ENCODE measurements around the gene KIFC3. TPM values are rescaled to one million over a fixed set of nuclear protein-coding genes. Genes with fewer than 3 reads are reported as not detected.
"Not testable (repeated sequence)": the region's sequence is repeated elsewhere in the genome, so short reads cannot be mapped to it uniquely, and the experiment has no call there.

The KIFC3 gene
- total RNA-seq, 2 donors from 2014 or later, result 2.5 to 10.0 TPM

DNA sequence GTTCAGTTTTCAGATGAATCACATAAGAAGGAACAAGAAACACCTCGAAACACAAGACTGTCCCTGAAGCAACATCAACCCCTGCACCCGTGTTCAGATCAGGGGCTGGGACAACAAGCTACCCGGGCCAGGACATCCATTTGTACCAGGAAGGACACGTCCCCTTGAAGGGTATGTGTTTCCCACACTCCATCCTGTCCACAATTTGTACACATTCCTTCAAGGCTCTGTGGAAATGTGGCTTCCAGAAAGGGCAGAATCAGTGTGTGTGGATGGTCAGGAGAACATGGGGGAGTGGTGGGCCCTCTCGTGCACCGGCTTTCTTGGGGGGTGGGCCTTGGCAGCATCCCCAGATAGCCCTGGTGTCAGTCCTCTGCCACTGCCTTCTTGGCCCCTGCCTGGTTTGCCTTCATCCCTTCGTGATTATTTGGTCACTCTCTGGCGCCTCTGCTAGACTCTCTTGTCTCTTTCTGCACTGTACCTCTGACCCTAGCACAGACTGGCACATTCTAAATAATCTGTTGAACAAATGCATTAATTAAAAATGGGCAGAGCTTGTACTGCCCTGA lies 10.3 kb downstream of the KIFC3 start:
- Mint-ChIP-seq H3K27ac (peak overlapping the region in 1 of 2 donors; percentile 73), H3K36me3 (no peaks in the 10 kb centered on the region), H3K4me3 (no peak overlapping the region), H3K27me3 (no peaks in the 10 kb centered on the region), H3K9me3 (no peaks in the 10 kb centered on the region), H3K4me1 (ENCODE audit: low read depth in 2 of 2) (no peaks in the 10 kb centered on the region)
- ATAC-seq (no peak), DNase-seq (ENCODE audit: low spot score) (no peak)

DNA sequence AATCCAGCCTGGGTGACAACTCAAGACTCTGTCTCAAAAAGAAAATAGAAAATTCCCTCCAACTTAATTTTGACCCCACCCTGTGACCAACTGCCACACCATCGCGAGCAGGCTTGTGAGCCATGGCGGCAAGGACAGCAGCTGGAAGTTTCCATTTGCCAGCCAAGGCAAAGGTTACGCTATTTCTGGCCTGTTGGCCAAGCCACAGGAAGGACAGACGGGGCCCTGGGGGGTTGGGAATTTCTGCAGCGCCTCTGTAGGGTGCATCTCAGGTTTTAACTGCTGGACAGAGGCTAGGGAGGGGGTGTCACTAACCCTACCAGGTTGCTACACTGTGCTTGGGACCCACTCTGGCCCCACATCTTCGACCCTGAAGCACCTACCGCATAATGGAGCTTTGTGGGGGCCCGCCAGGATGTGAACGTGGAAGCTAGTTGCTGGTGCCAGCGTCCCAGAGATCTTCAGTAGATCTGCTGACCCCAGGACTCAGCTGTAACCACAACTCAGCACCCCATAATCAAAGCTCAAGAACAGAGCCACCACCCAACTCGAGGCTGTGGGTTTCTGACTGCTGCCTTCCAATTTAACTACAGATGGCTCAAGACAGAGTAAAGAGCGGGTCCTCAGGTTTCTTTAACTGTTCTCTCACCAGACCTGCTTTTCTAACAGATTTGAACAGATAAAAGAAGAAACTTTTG lies 10.9 kb downstream of the KIFC3 start:
- DNase-seq (ENCODE audit: low spot score), result no peak
- H3K27me3 Mint-ChIP-seq, result no peaks in the 10 kb centered on the region
- no peaks in the 10 kb centered on the region for H3K9me3 Mint-ChIP-seq
- H3K4me1 Mint-ChIP-seq (ENCODE audit: low read depth in 2 of 2), result no peaks in the 10 kb centered on the region
- ATAC-seq, result no peak
- no peaks in the 10 kb centered on the region for H3K36me3 Mint-ChIP-seq
- H3K4me3 Mint-ChIP-seq, result no peak overlapping the region
- peak overlapping the region in 1 of 2 donors; percentile 73 for H3K27ac Mint-ChIP-seq

DNA sequence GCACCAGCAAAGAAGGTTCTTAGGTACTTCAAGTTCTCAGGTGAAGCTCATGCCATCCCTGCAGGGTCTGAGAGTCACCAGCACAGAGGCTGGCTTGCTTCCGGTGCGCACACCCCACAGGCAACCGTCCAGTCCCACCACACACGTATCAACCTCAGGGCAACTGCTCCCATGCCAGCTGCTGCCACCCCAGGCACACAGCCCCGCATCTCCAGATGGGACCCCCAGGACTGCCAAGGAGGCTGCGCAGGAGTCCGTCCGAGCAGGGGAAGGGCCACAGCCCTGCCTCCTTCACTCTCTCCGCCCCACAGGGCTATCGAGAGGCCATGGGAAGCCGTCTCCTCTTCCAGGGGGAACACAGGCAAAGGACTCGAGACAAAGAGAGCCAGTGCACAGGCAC lies 13.3 kb downstream of the KIFC3 start:
- no peak for DNase-seq (ENCODE audit: low spot score)
- Mint-ChIP-seq H3K27ac (no peak overlapping the region), H3K27me3 (no peaks in the 10 kb centered on the region), H3K4me1 (ENCODE audit: low read depth in 2 of 2) (peaks cover 0 to 3% of the 10 kb centered on the region in 2 donors), H3K9me3 (no peaks in the 10 kb centered on the region), H3K36me3 (no peaks in the 10 kb centered on the region), H3K4me3 (no peak overlapping the region)
- no peak for ATAC-seq

DNA sequence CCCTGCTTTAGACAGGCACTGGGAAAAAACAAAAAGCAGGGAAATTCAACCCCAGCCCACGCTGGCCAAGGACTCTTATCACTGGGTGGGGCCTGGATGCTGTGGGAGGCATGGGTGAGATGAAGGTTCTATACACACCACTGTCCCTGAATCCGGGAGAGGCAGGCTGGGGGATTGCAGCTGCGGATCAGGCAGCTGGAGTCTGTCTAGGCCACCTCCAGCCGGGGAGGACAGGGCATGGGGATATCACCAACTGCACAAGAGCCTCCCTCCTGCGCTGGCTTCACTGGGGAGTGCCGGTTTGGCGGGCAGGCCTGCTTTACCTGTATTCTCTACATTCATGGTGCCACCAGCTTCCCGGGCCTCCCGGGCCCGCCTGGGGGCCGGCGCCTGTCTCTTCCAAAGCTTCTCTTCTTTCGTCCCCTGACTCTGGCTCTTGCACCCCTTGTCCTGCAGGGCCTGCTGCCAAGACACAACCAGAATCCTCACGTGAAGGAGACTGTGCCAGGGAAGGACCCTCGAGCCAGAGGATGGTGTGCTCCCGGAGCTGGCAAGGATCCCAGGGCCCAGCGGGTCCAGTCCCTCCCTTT lies 13.9 kb downstream of the KIFC3 start:
- ATAC-seq (no peak), DNase-seq (ENCODE audit: low spot score) (no peak)
- Mint-ChIP-seq H3K4me1 (ENCODE audit: low read depth in 2 of 2) (peaks cover 0 to 3% of the 10 kb centered on the region in 2 donors), H3K4me3 (no peak overlapping the region), H3K36me3 (no peaks in the 10 kb centered on the region), H3K9me3 (no peaks in the 10 kb centered on the region), H3K27ac (no peak overlapping the region), H3K27me3 (no peaks in the 10 kb centered on the region)

DNA sequence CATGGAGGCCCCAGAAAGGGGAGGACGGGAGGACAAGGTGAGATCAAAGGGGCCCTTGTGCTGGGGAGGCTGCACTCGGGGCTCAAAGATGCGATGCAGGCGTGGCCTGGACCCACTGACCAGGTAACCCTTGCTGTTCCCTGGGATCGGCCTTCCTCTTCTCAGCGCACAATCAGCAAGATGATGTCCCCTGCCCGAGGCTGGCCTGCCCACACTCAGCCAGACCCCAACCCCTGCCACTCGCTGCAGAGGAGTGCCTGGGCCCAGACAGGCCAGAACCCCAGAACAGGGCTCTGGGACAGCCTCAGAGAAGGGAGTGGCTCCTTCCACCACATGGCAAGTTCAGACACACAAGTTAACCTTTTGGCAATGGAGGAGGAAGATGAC lies 14.8 kb downstream of the KIFC3 start:
- no peak for ATAC-seq
- Mint-ChIP-seq H3K27me3 (no peaks in the 10 kb centered on the region), H3K36me3 (no peaks in the 10 kb centered on the region), H3K27ac (no peak overlapping the region), H3K4me1 (ENCODE audit: low read depth in 2 of 2) (peaks cover 0 to 6% of the 10 kb centered on the region in 2 donors), H3K9me3 (no peaks in the 10 kb centered on the region), H3K4me3 (no peak overlapping the region)
- DNase-seq (ENCODE audit: low spot score), result peak; percentile 28

DNA sequence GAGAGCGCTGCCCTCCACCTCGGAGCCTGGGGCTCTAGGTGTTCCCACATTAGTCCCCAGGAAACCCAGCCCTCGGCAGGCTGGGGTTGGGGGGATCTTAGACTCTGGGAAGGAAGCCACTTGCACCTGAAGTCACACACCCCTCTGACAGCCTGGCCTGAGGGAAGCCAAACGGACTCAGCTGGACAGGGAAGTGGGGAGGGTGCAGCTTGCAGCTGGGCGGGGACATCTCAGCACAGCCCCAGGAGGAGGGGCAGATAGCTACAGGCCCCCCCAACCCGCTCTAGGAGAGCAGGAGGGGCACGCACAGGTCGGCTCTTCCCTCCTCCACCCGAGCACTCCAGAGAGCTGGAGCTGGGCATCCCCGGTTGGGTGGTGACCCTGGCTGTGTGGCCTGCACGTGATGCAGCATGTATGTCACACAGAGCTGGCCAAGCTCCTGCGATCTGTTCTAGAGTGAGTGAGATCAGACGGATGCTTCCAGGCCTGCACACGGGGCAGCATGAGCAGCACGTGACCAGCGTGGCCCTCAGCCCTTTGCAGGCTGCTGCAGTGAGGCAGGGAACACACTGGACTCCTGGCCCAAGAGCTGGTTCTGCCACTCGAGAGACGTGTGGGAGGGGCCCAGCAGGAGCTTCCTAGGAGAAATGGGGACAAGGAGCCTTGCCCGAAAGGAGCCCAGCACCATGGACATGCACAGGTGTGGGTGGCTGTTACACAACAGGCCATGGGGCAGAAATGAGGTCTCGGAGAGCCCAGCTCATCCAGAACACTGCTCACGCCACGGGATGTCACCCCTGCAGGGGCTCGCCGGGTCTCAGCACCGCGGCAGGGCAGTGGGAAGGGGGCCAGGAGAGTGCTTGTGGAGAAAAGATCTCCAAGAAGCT lies 15.4 kb downstream of the KIFC3 start:
- Mint-ChIP-seq H3K36me3 (no peaks in the 10 kb centered on the region), H3K4me3 (no peak overlapping the region), H3K27ac (no peak overlapping the region), H3K27me3 (no peaks in the 10 kb centered on the region), H3K4me1 (ENCODE audit: low read depth in 2 of 2) (peaks cover 0 to 6% of the 10 kb centered on the region in 2 donors), H3K9me3 (no peaks in the 10 kb centered on the region)
- ATAC-seq (peak in 1 of 2 donors; percentile 21), DNase-seq (ENCODE audit: low spot score) (peak; percentile 40)

DNA sequence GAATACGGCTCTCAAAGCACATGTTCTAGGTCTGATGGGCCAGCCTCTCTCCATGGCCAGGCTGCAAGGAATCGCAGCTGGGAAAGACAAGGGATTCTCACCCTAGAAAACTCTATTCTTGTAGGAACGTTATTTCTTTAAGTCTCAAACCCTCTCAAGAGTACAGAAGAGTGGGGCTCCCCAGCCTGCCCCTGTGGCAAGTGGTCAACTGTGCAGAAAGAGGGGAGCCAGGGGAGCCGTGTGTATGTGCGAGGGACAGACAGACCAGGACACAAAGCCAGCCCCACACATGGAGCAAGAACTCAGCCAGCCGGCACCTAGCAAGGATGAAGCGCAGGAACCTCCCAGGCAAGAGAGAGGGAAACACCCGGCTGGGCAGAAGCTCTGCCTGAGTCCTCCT lies 16.4 kb downstream of the KIFC3 start:
- ATAC-seq, result no peak
- peak; percentile 49 for DNase-seq (ENCODE audit: low spot score)

DNA sequence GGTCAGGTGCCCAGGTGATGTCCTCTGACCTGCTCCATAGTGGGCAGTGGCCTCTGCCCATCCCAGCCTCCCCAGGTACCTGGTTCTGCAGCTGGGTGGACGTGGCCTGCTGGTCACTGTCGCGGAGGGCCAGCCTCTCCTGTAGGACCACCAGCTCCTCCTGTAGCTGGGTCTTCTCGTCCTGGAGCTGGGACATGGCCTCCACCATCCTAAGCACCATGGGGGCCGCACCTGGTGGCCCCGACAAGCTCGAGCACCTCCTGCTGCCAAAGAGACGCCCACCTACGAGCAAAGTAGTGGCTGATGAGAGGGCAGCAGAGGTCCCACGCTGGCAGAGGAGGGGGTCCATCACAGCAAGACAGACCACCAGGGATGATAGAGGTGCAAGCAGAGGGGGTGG lies 16.9 kb downstream of the KIFC3 start:
- DNase-seq (ENCODE audit: low spot score), result peak; percentile 46
- ATAC-seq, result no peak
- Mint-ChIP-seq H3K36me3 (no peaks in the 10 kb centered on the region), H3K4me1 (ENCODE audit: low read depth in 2 of 2) (peaks cover 0 to 6% of the 10 kb centered on the region in 2 donors), H3K4me3 (no peak overlapping the region), H3K9me3 (no peaks in the 10 kb centered on the region), H3K27me3 (no peaks in the 10 kb centered on the region), H3K27ac (no peak overlapping the region)

More for the DNA sequence above, 16.4 kb downstream of the KIFC3 start:
- H3K36me3 Mint-ChIP-seq, result no peaks in the 10 kb centered on the region
- H3K4me1 Mint-ChIP-seq (ENCODE audit: low read depth in 2 of 2), result peaks cover 0 to 6% of the 10 kb centered on the region in 2 donors
- no peaks in the 10 kb centered on the region for H3K9me3 Mint-ChIP-seq
- no peaks in the 10 kb centered on the region for H3K27me3 Mint-ChIP-seq
- H3K4me3 Mint-ChIP-seq, result no peak overlapping the region
- no peak overlapping the region for H3K27ac Mint-ChIP-seq

DNA sequence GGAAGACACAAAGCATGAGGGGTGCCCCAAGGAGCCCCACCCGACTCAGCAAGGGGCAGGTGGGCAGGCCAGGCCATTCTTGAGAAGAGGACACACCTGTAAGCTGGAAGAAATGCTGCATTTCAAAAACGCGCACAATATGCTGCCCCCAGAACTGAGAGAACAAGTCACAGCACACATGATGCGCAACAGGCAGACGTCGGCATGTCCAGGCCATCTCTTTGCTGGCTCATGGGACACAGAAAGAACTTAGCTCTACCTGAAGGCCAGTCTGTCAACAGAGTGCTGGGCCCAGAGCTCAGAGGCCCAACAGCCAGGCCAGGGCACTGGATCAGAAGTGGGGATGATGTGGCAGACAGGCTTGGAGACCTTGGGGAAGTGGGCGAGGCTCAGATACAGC lies 18.0 kb downstream of the KIFC3 start:
- peaks cover 0 to 6% of the 10 kb centered on the region in 2 donors for H3K4me1 Mint-ChIP-seq (ENCODE audit: low read depth in 2 of 2)
- H3K27ac Mint-ChIP-seq, result no peak overlapping the region
- H3K27me3 Mint-ChIP-seq, result no peaks in the 10 kb centered on the region
- ATAC-seq (no peak), DNase-seq (ENCODE audit: low spot score) (peak; percentile 15)
- H3K36me3 Mint-ChIP-seq, result no peaks in the 10 kb centered on the region
- no peak overlapping the region for H3K4me3 Mint-ChIP-seq
- no peaks in the 10 kb centered on the region for H3K9me3 Mint-ChIP-seq

DNA sequence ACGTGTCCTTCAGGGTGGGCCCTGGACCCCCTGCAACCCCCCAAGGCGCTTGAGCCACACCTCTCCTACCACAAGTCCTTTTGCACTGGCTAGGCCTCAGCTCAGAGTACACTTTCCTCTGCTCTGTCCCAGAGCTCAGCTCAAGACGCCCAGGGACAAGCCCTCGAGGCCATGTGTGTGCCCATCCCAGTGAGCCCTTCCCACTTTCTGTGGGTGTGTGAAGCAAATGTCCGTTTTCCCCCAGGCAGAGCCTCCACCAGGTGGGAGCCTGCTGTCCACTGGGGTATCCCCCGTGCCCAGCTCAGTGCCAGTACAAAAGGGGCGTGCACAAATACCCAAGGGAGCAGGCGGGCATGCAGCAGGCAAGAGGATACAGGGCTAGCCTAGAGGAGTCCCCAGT lies 18.4 kb downstream of the KIFC3 start:
- H3K9me3 Mint-ChIP-seq, result no peaks in the 10 kb centered on the region
- H3K4me1 Mint-ChIP-seq (ENCODE audit: low read depth in 2 of 2), result peaks cover 0 to 6% of the 10 kb centered on the region in 2 donors
- DNase-seq (ENCODE audit: low spot score) (peak; percentile 55), ATAC-seq (no peak)
- H3K27me3 Mint-ChIP-seq, result no peaks in the 10 kb centered on the region
- no peak overlapping the region for H3K4me3 Mint-ChIP-seq
- no peak overlapping the region for H3K27ac Mint-ChIP-seq
- H3K36me3 Mint-ChIP-seq, result no peaks in the 10 kb centered on the region

DNA sequence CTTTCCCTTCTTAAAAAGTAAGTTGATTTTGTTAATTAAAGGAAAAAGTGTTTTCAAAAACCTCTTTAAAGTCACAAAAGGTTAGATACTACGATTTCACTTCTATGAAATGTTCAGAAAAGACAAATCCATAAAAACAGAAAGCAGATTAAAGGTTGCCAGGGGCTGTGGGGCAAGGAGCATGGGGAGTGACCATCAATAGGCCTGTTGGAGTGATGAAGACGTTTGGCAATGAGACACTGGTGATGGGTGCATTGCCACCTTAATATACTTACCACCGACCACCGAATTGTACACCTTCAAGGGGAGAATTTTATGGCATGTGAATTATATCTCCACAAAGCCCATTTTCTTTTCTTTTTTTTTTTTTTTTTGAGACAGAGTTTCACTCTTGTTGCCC lies 19.2 kb downstream of the KIFC3 start:
- no peak overlapping the region for H3K4me3 Mint-ChIP-seq
- DNase-seq (ENCODE audit: low spot score) (no peak), ATAC-seq (no peak)
- H3K27me3 Mint-ChIP-seq, result no peaks in the 10 kb centered on the region
- H3K27ac Mint-ChIP-seq, result no peak overlapping the region
- peaks cover 0 to 6% of the 10 kb centered on the region in 2 donors for H3K4me1 Mint-ChIP-seq (ENCODE audit: low read depth in 2 of 2)
- H3K36me3 Mint-ChIP-seq, result no peaks in the 10 kb centered on the region
- no peaks in the 10 kb centered on the region for H3K9me3 Mint-ChIP-seq

DNA sequence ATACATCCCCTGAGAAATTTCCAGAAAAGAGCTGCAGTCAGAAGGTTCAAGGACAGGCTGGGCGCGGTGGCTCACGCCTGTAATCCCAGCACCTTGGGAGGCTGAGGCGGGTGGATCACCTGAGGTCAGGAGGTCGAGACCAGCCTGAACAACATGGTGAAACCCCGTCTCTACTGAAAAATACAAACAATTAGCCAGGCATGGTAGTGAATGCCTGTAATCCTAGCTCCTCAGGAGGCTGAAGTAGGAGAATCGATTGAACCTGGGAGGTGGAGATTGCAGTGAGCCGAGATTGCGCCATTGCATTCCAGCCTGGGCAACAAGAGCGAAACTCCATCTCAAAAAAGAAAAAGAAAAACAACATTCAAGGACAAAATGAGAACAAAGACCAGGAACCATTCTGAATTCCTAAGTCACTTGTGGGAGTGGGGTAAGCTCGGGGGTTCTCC lies 19.7 kb downstream of the KIFC3 start:
- not testable (repeated sequence) for H3K27ac Mint-ChIP-seq; H3K36me3 Mint-ChIP-seq; H3K4me1 Mint-ChIP-seq (ENCODE audit: low read depth in 2 of 2); ATAC-seq; H3K27me3 Mint-ChIP-seq; H3K4me3 Mint-ChIP-seq; H3K9me3 Mint-ChIP-seq
- peak; percentile 15 for DNase-seq (ENCODE audit: low spot score)

DNA sequence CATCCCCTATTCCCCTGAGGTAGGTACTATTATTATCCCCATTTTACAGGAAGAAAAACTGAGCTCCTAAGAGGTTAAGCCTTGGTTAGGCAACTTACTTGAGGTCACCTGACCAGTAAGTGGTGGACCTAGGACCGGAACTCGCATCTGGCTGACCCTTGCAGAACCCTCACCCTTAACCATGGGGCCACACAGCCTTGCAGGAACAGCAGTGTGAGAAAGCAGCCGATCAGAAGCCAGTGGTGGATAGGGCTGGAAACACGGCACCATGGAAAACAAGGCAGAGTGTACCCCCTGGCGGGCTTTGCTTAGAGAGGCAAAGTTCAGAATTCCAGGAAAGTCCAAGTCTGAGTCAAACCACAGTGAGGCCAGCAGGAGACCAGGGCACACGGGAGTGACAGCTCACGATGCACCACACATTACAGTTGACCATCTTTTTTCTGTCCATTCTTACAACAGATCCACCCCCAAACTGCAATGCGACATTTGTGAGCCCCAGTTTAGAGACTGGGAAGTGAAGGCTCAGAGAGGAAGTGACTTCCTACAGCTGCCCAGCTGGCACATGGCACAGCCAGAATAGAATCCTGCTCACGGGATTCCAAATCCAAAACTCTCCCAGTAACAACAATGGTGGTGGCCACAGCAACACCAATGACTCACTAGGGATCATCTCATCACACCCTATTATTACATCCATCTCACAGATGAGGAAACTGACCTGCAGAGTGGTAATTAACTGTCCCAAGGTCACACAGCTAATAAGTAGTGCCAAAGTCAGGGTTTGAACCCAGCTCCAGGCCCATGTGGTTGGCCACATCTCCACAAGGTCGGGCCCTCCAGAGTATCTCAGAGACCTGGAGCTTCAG lies 20.3 kb downstream of the KIFC3 start:
- no peak overlapping the region for H3K27ac Mint-ChIP-seq
- no peak for ATAC-seq

More for the DNA sequence above, 20.3 kb downstream of the KIFC3 start:
- DNase-seq (ENCODE audit: low spot score), result no peak
- Mint-ChIP-seq H3K4me3 (no peak overlapping the region), H3K27me3 (no peaks in the 10 kb centered on the region), H3K9me3 (no peaks in the 10 kb centered on the region), H3K4me1 (ENCODE audit: low read depth in 2 of 2) (peaks cover 0 to 6% of the 10 kb centered on the region in 2 donors), H3K36me3 (no peaks in the 10 kb centered on the region)

Data from natural killer cell treated with Interleukin-12 subunit alpha and Interleukin-12 subunit beta and Interleukin-15 and Interleukin-18, amount 100 ng/mL, for 72 hours (primary cell).